ENCODE results near the gene BTBD9. TPM values are rescaled to one million over a fixed set of nuclear protein-coding genes. Genes with fewer than 3 reads are reported as not detected.
A peak's percentile ranks its signal among the peaks of the same experiment; 100 is the strongest.

The BTBD9 gene
- total RNA-seq, 1 experiment from 2014 or later, result 10.8 TPM

- H3K4me2 ChIP-seq, result no peak overlapping the region
- BruUV-seq (replicated peaks), result no TSS peak
- no peak overlapping the region for H3K4me3 ChIP-seq
- H3K4me1 ChIP-seq (replicated peaks; ENCODE audit: insufficient read depth), result no peaks in the 10 kb centered on the region
- no peaks in the 10 kb centered on the region for H3K79me2 ChIP-seq (ENCODE audit: low read depth)
- H3F3A ChIP-seq (ENCODE audit: insufficient read depth, low read depth), result peaks cover 6% of the 10 kb centered on the region
- no peaks in the 10 kb centered on the region for H4K20me1 ChIP-seq (ENCODE audit: insufficient read depth)
- POLR2A ChIA-PET (ENCODE audit: unreplicated experiment), result interaction anchor here (0.6 kb wide), 1 partner anchor 17 kb away, joined by 6 read pairs; no protein-coding TSS in a partner anchor
- CTCF ChIA-PET, result no interaction called here
- no peaks in the 10 kb centered on the region for H3K27me3 ChIP-seq (ENCODE audit: insufficient read depth, low read depth)
- TF ChIP-seq CTCF (conservative IDR thresholded peaks at IDR 0.05) (no peak), EZH2 (IDR thresholded peaks at IDR 0.05; ENCODE audit: low read depth) (no peak)
- no peak for DNase-seq
- peaks cover 33% of the 10 kb centered on the region for H3K36me3 ChIP-seq (ENCODE audit: low read depth)
- H3K9me2 ChIP-seq (ENCODE audit: insufficient read depth), result no peaks in the 10 kb centered on the region
- H2AFZ ChIP-seq, result no peak overlapping the region
- H3K27ac ChIP-seq, result no peak overlapping the region
- intact Hi-C loops (cut with micrococcal nuclease; ENCODE audit: unreplicated experiment), result loop anchor here (10.0 kb wide), 1 partner anchor 983 kb away; the partner anchor contains the start of gene MDGA1
- H3K9me3 ChIP-seq (ENCODE audit: insufficient read depth, low read depth), result no peaks in the 10 kb centered on the region
Measured at GRCh38 chr6:38678178-38678760, 38.5 kb upstream of the BTBD9 start.

- Histone ChIP-seq H2AFZ (no peak overlapping the region), H3K4me1 (replicated peaks; ENCODE audit: insufficient read depth) (no peaks in the 10 kb centered on the region), H3K4me2 (no peak overlapping the region), H3K4me3 (no peak overlapping the region), H3F3A (ENCODE audit: insufficient read depth, low read depth) (peaks cover 10% of the 10 kb centered on the region), H3K27ac (no peak overlapping the region), H3K27me3 (ENCODE audit: insufficient read depth, low read depth) (no peaks in the 10 kb centered on the region), H3K79me2 (ENCODE audit: low read depth) (no peaks in the 10 kb centered on the region), H4K20me1 (ENCODE audit: insufficient read depth) (no peaks in the 10 kb centered on the region), H3K9me2 (ENCODE audit: insufficient read depth) (no peaks in the 10 kb centered on the region), H3K9me3 (ENCODE audit: insufficient read depth, low read depth) (no peaks in the 10 kb centered on the region), H3K36me3 (ENCODE audit: low read depth) (peaks cover 28% of the 10 kb centered on the region)
- no TSS peak for BruUV-seq (replicated peaks)
- intact Hi-C loops (cut with micrococcal nuclease; ENCODE audit: unreplicated experiment), result loop anchor here (10.0 kb wide), 1 partner anchor 982 kb away; the partner anchor contains the start of gene MDGA1
- POLR2A ChIA-PET (ENCODE audit: unreplicated experiment), result no interaction called here
- DNase-seq, result no peak
- TF ChIP-seq CTCF (conservative IDR thresholded peaks at IDR 0.05) (no peak), EZH2 (IDR thresholded peaks at IDR 0.05; ENCODE audit: low read depth) (no peak)
- CTCF ChIA-PET, result no interaction called here
Measured at GRCh38 chr6:38676974-38677544, 37.3 kb upstream of the BTBD9 start.

GRCh38 chr6:38676236-38676973, 36.7 kb upstream of the BTBD9 start:
- Histone ChIP-seq H3K9me2 (ENCODE audit: insufficient read depth) (no peaks in the 10 kb centered on the region), H3K4me1 (replicated peaks; ENCODE audit: insufficient read depth) (no peaks in the 10 kb centered on the region), H3K27me3 (ENCODE audit: insufficient read depth, low read depth) (no peaks in the 10 kb centered on the region), H2AFZ (no peak overlapping the region), H3F3A (ENCODE audit: insufficient read depth, low read depth) (peaks cover 11% of the 10 kb centered on the region), H3K36me3 (ENCODE audit: low read depth) (peaks cover 21% of the 10 kb centered on the region), H3K9me3 (ENCODE audit: insufficient read depth, low read depth) (no peaks in the 10 kb centered on the region), H3K4me3 (no peak overlapping the region), H3K27ac (no peak overlapping the region), H4K20me1 (ENCODE audit: insufficient read depth) (no peaks in the 10 kb centered on the region), H3K79me2 (ENCODE audit: low read depth) (no peaks in the 10 kb centered on the region), H3K4me2 (no peak overlapping the region)
- BruUV-seq (replicated peaks), result TSS peak; percentile 5
- intact Hi-C loops (cut with micrococcal nuclease; ENCODE audit: unreplicated experiment), result loop anchor here (10.0 kb wide), 1 partner anchor 982 kb away; the partner anchor contains the start of gene MDGA1
- ChIA-PET CTCF (no interaction called here), POLR2A (ENCODE audit: unreplicated experiment) (no interaction called here)
- TF ChIP-seq CTCF (conservative IDR thresholded peaks at IDR 0.05) (no peak), EZH2 (IDR thresholded peaks at IDR 0.05; ENCODE audit: low read depth) (no peak)
- DNase-seq, result no peak

All from PC-9 (cell line).